ENCODE measurements around the gene HSPG2. TPM values are rescaled to one million over a fixed set of nuclear protein-coding genes. Genes with fewer than 3 reads are reported as not detected.

The HSPG2 gene
- total and polyA plus RNA-seq, 2 of the 8 experiments (the other 6 are each of a cell fraction or from before 2014, with no cell fraction given) = 17.8 to 111 TPM

- no peak overlapping the region for H2AFZ ChIP-seq (ENCODE audit: low read length)
- no peak overlapping the region for H2BK120ac ChIP-seq (replicated peaks; ENCODE audit: low read depth, low read length)
- H3K9me3 ChIP-seq (ENCODE audit: insufficient read depth in 2 of 2, low read depth in 1 of 2, low read length in 1 of 2) = no peaks in the 10 kb centered on the region
- no peak overlapping the region; the same call in 1 of the 2 replicates for H2BK5ac ChIP-seq (ENCODE audit: low read depth, low read length)
- H3K27me3 ChIP-seq (replicated peaks in 1 of 4; ENCODE audit: control insufficient read depth in 3 of 4, extremely low read depth in 1 of 4, insufficient read depth in 3 of 4, low read length in 3 of 4) = no peaks in the 10 kb centered on the region
- H3K14ac ChIP-seq (ENCODE audit: insufficient read length) = no peak overlapping the region
- H2BK20ac ChIP-seq (ENCODE audit: low read length) = no peak overlapping the region
- H3K9ac ChIP-seq (replicated peaks in 1 of 4; ENCODE audit: extremely low read depth in 1 of 4, low read depth in 3 of 4, low read length in 3 of 4) = no peak overlapping the region
- no peak overlapping the region for H3K23ac ChIP-seq (ENCODE audit: insufficient read length)
- CTCF ChIA-PET (ENCODE audit: partially characterized antibody) = interaction anchor here (0.6 to 2.3 kb wide), 3 partner anchors 14 to 48 kb away, joined by 3 to 5 read pairs (median 3); no protein-coding TSS in a partner anchor
- peaks cover 3 to 40% (median 27%) of the 10 kb centered on the region in 4 experiments for H3K36me3 ChIP-seq (ENCODE audit: control insufficient read depth in 2 of 4, insufficient read depth in 4 of 4, low read length in 3 of 4)
- no peak overlapping the region for H2AK5ac ChIP-seq (ENCODE audit: low read depth, low read length)
- FAIRE-seq (no peak), DNase-seq (ENCODE audit: low read depth in 1 of 2, low spot score in 2 of 2) (no peak)
- no peak overlapping the region for H3K4me3 ChIP-seq (ENCODE audit: extremely low read depth in 1 of 4, insufficient read depth in 2 of 4, low read depth in 3 of 4, low read length in 4 of 4)
- H4K20me1 ChIP-seq (replicated peaks in 1 of 2; ENCODE audit: control insufficient read depth in 1 of 2, insufficient read depth in 2 of 2, low read length in 2 of 2) = peaks cover 3 to 8% of the 10 kb centered on the region in 2 experiments
- no peak overlapping the region for H3K18ac ChIP-seq (ENCODE audit: extremely low read depth, low read length)
- no peak overlapping the region for H3K4ac ChIP-seq (replicated peaks; ENCODE audit: insufficient read length, low read depth, low read length)
- H3K79me1 ChIP-seq (ENCODE audit: low read depth, low read length) = no peaks in the 10 kb centered on the region
- no peaks in the 10 kb centered on the region for H3K4me1 ChIP-seq (replicated peaks in 1 of 4; ENCODE audit: control insufficient read depth in 3 of 4, insufficient read depth in 4 of 4, low read length in 3 of 4)
- no peak overlapping the region for H4K8ac ChIP-seq (ENCODE audit: extremely low read depth, insufficient read depth, low read length)
- POLR2A ChIA-PET (ENCODE audit: partially characterized antibody) = interaction anchor here (1.1 to 1.2 kb wide), 2 partner anchors 21 to 25 kb away, joined by 3 read pairs; no protein-coding TSS in a partner anchor
- no peak overlapping the region for H4K91ac ChIP-seq (replicated peaks; ENCODE audit: insufficient read length, low read length)
- H3K79me2 ChIP-seq (ENCODE audit: control insufficient read depth in 1 of 2, insufficient read depth in 2 of 2, low read length in 2 of 2) = no peaks in the 10 kb centered on the region
- H3K23me2 ChIP-seq (ENCODE audit: low read depth, low read length) = no peaks in the 10 kb centered on the region; the same call in 1 of the 2 replicates
- H3K27ac ChIP-seq (ENCODE audit: low read depth, low read length) = no peak overlapping the region
- H2BK12ac ChIP-seq (ENCODE audit: low read depth, low read length) = no peak overlapping the region
- no peak overlapping the region for H2BK15ac ChIP-seq (ENCODE audit: low read length)
- WGBS, 2 experiments (ENCODE audit: extremely low coverage in 1 of 2, insufficient coverage in 1 of 2, insufficient read length in 1 of 2, insufficient replicate concordance in 2 of 2, low coverage in 1 of 2, low lambda C conversion rate in 2 of 2, missing lambda C conversion rate in 1 of 2) = 85% methylated on average over 12 of the region's 12 CpGs; no CpG with 5 or more reads in 1 of the 2 experiments
- H3K56ac ChIP-seq (replicated peaks; ENCODE audit: insufficient read length, low read depth, low read length) = no peak overlapping the region
- H4K5ac ChIP-seq (ENCODE audit: insufficient read length, low read depth, low read length) = no peak overlapping the region
- H3K4me2 ChIP-seq (ENCODE audit: insufficient read depth in 1 of 2, low read depth in 2 of 2, low read length in 2 of 2) = no peak overlapping the region
- TF ChIP-seq ATF2 (IDR thresholded peaks at IDR 0.05; ENCODE audit: low read length) = no peak
- TF ChIP-seq ASH2L (IDR thresholded peaks at IDR 0.05; ENCODE audit: low read length) = no peak
- TF ChIP-seq ZNF274 (IDR thresholded peaks at IDR 0.05; ENCODE audit: borderline replicate concordance, extremely low read depth, low read length) = no peak
- TF ChIP-seq JUND (IDR thresholded peaks at IDR 0.05; ENCODE audit: low read length) = no peak
- TF ChIP-seq BCL11A (IDR thresholded peaks at IDR 0.05; ENCODE audit: low read depth in 2 of 2, low read length in 2 of 2) = no peak
- no peak for TF ChIP-seq PHF8 (conservative IDR thresholded peaks at IDR 0.05; ENCODE audit: low read depth, low read length)
- no peak for TF ChIP-seq TCF12 (IDR thresholded peaks at IDR 0.05; ENCODE audit: low read depth, low read length)
- no peak for TF ChIP-seq CTCF (IDR thresholded peaks at IDR 0.05; ENCODE audit: control extremely low read depth in 1 of 3, insufficient read depth in 1 of 3, low read depth in 1 of 3, low read length in 3 of 3)
- no peak for TF ChIP-seq CHD2 (IDR thresholded peaks at IDR 0.05; ENCODE audit: low read length)
- no peak for TF ChIP-seq FOSL1 (IDR thresholded peaks at IDR 0.05; ENCODE audit: insufficient read depth, low read depth, low read length)
Measured at GRCh38 chr1:21888500-21888899, 48.6 kb downstream of the HSPG2 start.
